ENCODE results near the gene P2RY8.
"Not testable (repeated sequence)": the region's sequence is repeated elsewhere in the genome, so short reads cannot be mapped to it uniquely, and the experiment has no call there.

GRCh38 chrX:1426321-1426720 is 110.7 kb downstream of the P2RY8 start:
- not testable (repeated sequence) for TF ChIP-seq CTCF, EZH2phosphoT487 (IDR thresholded peaks at IDR 0.05; ENCODE audit: low read length)

All from MM.1S (cell line).